Measurements from ENCODE around the gene AMPH.

DNA sequence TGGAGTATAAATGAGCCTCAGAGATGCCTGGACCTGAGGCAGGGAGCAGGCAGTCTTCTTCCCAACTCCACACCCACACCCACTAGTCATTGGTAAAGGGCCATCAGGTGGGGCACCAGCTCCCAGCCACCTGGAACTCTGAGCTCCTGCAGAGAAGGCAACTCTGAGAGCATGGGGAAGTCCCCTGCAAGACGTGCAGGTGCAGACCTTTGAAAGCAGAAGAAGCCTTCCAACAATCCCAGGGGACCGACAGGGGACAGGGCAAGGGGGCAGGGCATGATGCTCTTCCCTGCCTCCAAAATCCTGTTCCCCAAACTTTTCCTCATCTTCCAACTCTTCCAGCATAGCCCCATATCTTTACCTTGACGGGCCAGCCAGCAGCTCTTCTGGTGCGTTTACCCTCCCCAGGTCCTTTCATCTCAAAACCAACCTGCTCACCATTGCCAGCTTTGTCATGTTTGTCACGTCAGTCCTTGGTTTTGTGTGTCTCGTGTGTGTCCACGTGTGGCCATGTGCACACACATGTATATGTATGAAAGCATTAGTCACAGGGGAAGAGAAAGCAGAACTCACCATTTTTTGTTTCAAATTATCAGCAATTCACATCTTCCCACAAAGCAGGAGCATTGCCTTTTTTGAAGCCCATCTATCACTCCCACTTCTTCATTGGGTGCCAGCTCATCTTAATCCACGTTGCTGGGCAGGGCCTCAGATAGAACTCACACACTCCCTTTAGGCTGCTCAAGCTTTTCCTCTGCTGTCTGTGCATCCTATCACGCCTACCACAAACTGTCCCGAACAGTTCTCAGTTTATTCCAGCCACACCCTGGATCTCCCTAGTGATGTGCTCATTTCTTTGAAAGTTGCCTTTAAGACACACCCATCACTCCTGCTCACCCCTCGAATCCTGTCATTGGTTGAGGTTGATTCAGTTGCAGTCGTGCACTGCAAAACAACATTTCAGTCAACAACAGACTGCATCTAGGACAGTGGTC lies 41.0 kb upstream of the AMPH start:
- no peak for TF ChIP-seq BHLHE40 (IDR thresholded peaks at IDR 0.05; ENCODE audit: borderline replicate concordance)
- TF ChIP-seq FOXM1 (IDR thresholded peaks at IDR 0.05; ENCODE audit: borderline replicate concordance): no peak
- no peak for TF ChIP-seq FOXA1 (IDR thresholded peaks at IDR 0.05)
- TF ChIP-seq ELF4 (IDR thresholded peaks at IDR 0.05): no peak
- no peak for TF ChIP-seq SP1 (IDR thresholded peaks at IDR 0.05)

Measured in HEK293T (cell line).